GM19467 (cell line): ENCODE data around the gene SPRR2B.
"Not testable (repeated sequence)": the region's sequence is repeated elsewhere in the genome, so short reads cannot be mapped to it uniquely, and the experiment has no call there.

Experiments
- ATAC-seq: cut with Tn5 transposase; IDR thresholded peaks from one replicate; pipeline ENCODE4 v1.9.1; 2021; ENCODE audit warnings: mild to moderate bottlenecking, moderate library complexity; ENCODE audit not compliant: unreplicated experiment

Gene SPRR2B

DNA sequence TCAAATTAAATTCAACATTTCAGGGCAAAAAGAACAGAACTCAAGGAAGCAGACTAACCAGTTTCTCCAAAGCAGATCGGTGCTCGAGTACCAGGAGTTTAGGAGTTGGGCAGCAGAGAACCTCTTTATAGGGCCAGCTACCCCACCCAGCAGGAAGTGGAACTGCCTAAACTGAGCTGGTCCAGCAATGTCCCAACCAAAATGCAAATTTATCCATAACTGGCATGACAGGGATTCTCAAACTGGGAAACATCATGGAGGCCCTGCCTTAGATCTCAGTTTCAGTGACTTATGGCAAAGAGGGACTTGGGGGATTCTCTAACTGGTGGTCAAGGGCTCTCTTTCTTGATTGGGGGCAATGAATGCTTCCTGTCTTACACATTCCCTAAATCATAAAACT, at the start of gene SPRR2B:
Gene SPRR2B (minus strand): TSS at position 101 of the 400 bp plus-strand sequence. CDS start 772 bp downstream, outside the sequence.
- ATAC-seq: no peak

DNA sequence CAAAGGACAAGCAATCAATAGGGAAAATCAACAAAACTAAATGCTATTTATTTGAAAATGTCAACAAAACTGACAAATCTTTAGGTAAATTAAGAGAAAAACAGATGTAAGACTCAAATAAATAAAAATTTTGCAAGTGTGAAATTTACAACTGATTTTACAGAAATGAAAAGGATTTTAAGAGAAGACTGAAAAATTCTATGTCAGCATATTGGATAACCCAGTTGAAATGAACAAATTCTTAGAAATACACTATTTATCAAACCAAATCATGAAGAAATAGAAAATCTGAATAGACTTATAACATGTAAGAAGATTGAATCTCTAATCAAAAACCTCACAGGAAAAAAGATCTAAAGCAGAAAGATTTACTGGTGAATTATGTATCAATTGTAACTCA, 49.5 kb upstream of the SPRR2B start:
- no peak for ATAC-seq

DNA sequence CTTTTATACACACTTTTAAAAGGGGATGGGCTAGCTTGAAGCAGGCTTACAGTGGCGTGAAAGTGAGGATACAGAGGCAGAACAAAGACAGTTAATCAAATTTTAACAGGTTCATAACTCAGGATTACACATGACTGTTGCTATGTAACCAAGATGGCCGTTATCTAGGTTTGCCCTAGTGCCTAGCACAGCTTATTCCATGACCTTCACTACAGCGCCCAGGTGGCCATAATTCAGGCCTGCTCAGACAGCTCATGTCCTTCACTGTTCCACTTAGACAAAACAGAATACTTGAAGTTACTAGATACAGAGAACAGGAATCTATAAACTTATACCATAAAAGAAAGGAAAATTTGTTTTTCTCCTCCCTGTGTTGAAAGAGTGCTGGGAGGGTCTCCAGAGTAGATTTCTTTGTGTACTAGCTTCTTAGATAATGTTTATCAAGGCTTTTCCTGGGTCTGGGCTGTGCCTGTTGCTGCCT, 48.1 kb upstream of the SPRR2B start:
- no peak for ATAC-seq

DNA sequence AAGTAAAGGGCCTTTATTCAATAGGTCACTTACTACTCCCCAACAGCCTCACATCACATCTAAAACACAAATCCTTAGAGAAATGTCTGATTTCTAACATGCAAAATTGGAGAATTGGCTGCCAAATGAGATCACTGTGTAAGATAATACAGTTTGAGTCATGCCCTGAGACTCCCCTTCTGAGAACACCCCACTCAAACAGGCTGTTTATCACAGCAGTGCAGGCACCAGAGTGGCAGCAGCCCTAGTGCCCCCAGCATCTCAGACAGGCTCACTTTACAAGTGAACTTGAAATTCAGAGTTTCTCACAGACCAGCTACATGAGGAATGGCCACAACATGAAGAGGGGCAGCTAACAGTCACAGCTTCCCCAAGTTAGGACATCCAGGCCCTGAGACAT, 43.9 kb upstream of the SPRR2B start:
- ATAC-seq: not testable (repeated sequence)

DNA sequence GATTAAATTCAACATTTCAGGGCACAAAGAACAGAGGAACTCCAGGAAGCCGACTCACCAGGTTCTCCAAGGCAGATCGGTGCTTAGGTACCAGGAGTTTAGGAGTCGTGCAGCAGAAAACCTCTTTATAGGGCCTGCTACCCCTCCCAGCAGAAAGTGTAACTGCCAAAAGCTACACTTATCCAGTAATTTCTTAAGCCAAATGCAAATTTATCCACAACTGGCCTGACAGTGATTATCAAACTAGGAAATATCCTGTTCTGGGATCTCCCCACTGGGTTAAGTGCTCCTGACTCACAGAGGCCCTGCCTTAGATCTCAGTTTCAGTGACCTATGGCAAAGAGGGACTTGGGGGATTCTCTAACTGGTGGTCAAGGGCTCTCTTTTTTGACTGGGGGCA, 42.0 kb upstream of the SPRR2B start, which contains the start of gene SPRR2F:
Gene SPRR2F (minus strand): TSS at position 101 of the 400 bp plus-strand sequence. CDS start 783 bp downstream, outside the sequence.
- no peak for ATAC-seq

DNA sequence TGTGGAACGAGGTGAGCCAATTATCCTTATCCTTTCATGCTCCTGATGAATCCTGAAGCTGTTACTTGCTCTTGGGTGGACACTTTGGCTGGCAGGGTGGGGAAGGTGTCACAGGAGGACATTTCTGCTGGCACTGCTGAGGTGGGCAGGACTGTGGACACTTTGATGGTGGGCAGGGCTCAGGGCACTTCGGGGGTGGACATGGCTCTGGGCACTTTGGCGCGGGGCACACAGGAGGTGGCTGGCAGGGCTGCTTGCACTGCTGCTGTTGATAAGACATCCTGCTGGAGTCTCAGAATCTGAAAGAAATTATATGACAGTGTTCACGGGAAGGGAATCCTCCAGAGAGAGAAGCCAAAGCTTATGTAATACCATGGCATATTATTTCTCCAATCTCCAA, 41.0 kb upstream of the SPRR2B start:
- not testable (repeated sequence) for ATAC-seq

DNA sequence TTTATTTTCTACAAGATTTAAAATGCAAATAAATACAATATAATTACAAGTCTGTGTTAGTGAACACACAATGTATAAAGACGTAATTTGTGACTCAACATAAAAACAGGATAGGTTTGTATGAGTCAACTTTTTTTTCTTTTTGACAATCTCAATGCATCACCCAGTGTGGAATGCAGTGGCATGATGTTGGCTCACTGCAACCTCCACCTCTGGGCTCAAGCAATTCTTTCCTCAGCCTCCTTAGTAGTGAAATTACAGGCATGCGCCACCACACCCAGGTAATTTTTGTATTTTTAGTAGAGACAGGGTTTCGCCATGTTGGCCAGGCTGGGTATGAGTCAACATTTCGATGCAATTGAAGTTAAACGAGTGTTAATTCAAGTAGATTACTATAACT, 28.8 kb upstream of the SPRR2B start:
- no peak for ATAC-seq

DNA sequence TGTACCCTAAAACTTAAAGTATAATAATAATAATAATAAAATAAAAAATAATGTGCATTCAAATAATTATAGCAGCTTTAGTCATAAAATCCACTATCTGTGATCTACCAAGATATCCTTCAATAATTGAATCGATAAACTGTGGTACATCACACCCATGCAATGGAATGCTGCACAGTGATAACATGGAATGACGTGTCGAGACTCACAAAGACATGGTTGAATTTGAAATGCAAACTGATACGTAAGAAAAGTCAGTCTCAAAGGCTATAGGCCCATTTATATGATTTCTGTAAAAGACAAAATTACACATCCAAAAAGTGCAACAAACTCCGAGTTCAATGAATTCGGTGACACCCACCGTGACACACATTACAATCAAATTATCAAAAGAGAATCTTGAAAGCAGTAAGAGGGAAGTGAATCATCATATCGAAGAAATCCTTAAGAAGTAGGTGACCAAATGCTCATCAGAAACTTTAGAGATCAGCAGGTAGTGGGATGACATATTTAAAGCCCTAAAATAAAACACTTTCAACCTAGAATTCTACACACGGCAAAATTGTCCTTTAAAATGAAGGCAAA, 28.1 kb upstream of the SPRR2B start:
- ATAC-seq: no peak

DNA sequence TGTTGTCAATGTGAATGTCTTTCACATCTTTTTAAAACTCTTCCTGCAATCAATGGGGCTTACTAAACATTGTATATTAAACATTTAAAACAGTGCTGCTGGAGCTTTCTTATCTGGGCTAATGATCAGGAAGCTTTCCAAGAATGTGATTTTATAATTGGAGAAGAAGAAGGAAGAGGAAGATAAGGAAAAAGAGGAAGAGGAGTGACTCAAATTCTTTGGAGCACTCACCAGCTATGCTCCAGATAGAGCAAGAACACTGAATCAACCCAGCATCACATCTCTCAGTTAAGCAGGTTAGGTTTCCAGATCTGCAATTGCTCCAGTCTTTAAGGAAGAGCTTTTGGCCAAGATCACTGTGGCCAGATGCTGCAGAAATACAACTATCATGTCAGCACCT, 24.4 kb upstream of the SPRR2B start:
- ATAC-seq: no peak

DNA sequence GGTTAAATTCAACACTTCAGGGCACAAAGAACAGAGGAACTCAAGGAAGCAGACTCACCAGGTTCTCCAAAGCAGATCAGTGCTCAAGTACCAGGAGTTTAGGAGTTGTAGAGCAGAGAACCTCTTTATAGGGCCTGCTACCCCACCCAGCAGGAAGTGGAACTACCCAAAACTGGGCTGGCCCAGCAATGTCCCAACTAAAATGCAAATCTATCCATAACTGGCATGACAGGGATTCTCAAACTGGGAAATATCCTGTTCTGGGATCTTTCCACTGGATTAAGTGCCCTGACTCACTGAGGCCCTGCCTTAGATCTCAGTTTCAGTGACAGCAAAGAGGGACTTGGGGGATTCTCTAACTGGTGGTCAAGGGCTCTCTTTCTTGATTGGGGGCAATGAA, 23.0 kb upstream of the SPRR2B start, which contains the start of gene SPRR2E:
Gene SPRR2E (minus strand): TSS at position 101 of the 400 bp plus-strand sequence. CDS start 775 bp downstream, outside the sequence.
- ATAC-seq: no peak

DNA sequence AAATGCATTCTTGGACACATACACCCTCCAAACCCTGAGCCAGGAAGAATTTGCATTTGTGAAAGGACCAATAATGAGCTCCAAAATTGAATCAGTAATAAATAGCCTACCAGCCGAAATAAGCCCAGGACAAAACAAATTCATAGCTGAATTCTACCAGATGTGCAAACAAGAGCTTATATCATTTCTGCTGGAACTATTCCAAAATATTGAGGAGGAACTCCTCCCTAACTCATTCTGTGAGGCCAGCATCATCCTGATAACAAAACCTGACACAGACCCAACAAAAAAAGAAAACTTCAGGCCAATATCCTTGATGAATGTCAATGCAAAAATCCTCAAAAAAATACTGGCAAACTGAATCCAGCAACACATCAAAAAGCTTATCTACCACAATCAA, 16.2 kb upstream of the SPRR2B start:
- ATAC-seq: no peak

DNA sequence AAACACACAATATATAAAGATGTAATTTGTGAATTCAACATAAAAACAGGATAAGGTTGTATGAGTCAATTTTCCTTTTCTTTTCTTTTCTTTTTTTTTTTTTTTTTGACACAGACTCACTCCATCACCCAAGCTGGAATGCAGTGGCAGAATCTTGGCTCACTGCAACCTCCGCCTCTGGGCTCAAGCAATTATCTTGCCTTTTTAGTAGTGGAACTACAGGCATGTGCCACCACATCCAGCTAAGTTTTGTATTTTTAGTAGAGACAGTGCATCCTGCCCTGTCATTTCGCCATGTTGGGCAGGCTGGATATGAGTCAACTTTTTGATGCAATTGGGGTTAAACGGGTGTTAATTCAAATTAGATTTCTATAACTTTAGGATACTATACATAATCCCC, 10.3 kb upstream of the SPRR2B start:
- no peak for ATAC-seq

DNA sequence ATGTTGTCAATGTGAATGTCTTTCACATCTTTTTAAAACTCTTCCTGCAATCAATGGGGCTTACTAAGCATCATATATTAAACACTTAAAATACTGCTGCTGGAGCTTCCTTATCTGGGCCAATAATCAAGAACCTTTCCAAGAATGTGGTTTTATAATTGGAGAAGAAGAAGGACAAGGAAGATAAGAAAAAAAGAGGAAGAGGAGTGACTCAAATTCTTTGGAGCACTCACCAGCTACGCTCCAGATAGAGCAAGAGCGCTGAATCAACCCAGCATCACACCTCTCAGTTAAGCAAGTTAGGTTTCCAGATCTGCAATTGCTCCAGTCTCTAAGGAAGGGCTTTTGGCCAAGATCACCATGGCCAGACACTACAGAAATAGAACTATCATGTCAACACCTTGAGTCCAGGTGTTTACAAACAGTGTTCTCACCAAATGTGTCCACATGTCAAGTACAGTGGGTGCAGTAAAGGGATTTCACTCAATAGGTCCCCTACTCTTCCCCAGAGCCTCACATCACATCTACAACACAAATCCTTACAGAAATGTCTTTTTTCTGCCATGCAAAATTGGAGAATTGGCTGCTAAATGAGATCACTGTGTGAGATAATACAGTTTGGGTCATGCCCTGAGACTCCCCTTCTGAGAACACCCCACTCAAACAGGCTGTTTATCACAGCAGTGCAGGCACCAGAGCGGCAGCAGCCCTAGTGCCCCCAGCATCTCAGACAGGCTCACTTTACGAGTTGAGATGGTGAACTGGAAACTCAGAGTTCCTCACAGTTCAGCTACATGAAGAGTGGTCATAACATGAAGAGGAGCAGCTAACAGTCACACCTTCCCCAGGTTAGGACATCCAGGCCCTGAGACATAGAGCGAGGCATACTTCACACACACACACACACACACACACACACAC, 1.7 kb upstream of the SPRR2B start:
- no peak for ATAC-seq

DNA sequence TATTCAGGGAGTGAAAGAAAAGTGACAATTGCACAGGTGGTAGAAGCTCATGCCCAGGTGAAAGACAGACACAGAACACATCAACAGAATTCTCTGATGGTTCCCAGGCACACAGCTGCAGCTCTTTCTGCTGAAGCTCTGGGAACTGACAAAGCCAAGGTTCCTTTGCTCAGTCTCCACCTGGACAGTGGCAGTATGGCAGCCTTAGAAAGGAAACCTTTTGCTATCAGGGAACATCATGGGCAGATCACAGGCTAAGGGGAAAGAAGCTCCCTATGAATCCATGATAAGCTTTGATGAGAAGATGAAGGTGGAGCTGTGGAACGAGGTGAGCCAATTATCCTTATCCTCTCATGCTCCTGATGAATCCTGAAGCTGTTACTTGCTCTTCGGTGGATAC, 1.2 kb downstream of the SPRR2B start:
- no peak for ATAC-seq

DNA sequence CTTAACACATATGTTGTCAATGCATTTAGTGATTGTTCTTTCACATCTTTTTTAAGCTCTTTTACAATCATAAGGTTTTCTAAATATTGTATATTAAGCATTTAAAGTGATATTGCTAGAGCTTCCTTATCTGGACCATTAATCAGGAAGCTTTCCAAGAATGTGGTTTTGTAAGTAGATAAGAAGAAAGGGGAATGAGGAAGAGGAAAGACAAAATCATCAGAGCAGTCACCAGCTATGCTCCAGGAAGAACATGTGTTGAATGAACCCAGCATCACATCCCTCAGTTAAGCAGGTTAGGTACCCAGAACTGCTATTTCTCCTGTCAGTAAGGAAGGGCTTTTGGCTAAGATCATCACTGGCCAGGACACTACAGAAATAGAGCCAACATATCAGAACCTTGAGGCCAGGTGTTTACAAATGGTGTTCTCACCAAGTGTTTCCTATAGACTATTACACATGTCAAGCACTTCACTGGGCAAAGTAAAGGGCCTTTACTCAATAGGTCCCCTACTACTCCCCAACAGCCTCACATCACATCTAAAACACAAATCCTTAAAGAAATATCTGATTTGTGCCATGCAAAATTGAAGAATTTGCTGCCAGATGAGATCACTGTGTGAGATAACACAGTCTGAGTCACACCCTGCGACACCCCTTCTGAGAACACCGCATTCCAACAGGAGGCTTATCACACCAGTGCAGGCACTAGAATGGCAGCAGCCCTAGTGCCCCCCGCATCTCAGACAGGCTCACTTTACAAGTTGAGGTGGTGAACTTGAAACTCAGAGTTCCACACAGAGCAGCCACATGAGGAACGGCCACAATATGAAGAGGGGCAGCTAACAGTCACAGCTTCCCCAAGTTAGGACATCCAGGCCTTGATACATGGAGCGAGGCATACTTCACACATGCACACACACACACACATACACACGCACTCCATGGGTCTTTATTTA, 12.3 kb downstream of the SPRR2B start:
- ATAC-seq: no peak

DNA sequence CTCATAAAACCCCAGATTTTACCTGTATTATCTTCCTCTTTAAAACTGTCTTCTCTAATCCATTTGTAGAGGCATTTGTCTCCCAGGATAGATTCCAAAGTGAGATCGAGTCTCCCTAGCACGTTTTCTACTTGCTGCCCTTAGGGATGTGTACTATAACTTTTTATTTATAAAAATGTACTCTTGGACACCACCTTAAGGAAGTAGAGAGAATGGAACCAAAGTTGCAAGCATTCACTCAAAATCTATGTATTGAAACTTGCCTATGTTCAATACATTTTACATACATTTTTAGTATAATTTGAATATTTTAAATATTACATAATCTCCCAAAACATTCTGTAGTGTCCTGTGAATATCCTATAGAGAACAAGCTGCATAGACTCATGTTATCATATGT, 13.3 kb downstream of the SPRR2B start:
- no peak for ATAC-seq

DNA sequence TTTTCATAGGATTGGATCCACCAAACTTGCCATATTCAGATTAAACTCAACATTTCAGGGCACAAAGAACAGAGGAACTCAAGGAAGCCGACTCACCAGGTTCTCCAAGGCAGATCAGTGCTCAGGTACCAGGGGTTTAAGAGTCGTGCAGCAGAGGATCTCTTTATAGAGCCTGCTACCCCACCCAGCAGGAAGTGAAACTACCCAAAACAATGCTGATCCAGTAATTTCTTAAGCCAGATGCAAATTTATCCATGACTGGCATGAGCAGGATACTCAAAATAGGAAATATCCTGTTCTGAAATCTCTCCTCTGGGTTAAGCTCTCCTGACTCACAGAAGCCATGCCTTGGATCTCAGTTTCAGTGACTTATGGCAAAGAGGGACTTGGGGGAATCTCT, 14.0 kb downstream of the SPRR2B start, which contains the start of gene SPRR2A:
Gene SPRR2A (minus strand): TSS at position 138 of the 400 bp plus-strand sequence. CDS start 777 bp downstream, outside the sequence.
- ATAC-seq: no peak

DNA sequence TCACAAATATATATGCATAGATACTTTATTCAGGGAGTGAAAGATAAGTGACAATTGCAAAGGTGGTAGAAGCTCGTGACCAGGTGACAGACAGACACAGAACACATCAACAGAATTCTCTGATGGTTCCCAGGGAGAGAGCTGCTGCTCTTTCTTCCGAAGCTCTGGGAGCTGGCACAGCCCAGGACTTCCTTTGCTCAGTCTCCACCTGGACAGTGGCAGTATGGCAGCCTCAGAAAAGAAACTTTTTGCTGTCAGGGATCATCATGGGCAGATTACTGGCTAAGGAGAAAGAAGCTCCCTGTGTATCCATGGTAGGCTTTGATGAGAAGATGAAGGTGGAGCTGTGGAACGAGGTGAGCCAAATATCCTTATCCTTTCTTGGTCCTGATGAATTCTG, 15.3 kb downstream of the SPRR2B start:
- ATAC-seq: not testable (repeated sequence)

DNA sequence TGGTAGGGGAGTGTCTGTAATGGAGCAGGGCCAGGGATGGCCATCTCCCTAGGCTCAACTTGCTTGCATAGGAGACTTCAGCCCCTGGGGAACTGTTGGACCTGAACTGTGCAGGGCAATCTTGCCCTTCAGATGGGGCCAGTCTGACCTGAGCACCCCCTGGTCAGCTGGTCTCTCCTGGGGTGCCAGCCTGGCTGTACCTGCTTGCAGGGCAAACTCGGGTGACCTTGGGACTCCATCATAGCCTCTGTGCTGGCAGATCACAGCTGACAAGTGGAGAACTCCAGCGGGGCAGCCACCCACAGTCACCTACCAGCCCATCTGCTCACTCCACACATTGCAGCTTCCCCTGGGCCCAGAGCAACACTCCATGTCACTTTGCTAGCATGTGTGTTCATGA, 22.2 kb downstream of the SPRR2B start:
- ATAC-seq: no peak

DNA sequence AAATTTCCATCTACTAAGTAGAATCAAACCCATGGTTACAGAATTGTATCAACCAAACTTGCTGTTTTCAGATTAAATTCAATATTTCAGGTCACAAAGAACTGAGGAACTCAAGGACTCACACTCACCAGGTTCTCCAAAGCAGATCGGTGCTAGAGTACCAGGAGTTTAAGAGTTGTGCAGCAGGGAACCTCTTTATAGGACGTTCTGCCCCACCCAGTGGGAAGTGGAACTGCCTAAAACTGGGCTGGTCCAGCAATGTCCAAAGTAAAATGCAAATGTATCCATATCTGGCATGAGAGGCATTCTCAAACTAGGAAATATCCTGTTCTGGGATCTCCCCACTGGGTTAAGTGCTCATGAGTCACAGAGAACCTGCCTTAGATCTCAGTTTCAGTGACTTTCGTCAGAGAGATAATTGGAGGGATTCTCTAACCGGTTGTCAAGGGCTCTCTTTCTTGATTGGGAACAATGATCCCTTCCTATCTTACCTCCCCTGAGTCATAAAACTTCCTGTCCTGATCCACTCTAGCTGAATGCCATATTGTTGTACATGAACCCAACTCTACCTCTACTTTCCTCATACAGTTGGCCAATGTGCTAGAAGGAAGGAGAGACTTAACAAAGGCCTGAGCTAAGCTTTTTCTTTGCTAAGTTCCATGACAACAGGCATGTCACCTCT, 30.3 kb downstream of the SPRR2B start, which contains the start of gene SPRR2D:
Gene SPRR2D (minus strand): TSS at position 171 of the 682 bp plus-strand sequence. CDS start 774 bp downstream, outside the sequence.
- no peak for ATAC-seq
